ENCODE results near the gene SHH.
A peak's percentile ranks its signal among the peaks of the same experiment; 100 is the strongest.

SHH gene

DNA sequence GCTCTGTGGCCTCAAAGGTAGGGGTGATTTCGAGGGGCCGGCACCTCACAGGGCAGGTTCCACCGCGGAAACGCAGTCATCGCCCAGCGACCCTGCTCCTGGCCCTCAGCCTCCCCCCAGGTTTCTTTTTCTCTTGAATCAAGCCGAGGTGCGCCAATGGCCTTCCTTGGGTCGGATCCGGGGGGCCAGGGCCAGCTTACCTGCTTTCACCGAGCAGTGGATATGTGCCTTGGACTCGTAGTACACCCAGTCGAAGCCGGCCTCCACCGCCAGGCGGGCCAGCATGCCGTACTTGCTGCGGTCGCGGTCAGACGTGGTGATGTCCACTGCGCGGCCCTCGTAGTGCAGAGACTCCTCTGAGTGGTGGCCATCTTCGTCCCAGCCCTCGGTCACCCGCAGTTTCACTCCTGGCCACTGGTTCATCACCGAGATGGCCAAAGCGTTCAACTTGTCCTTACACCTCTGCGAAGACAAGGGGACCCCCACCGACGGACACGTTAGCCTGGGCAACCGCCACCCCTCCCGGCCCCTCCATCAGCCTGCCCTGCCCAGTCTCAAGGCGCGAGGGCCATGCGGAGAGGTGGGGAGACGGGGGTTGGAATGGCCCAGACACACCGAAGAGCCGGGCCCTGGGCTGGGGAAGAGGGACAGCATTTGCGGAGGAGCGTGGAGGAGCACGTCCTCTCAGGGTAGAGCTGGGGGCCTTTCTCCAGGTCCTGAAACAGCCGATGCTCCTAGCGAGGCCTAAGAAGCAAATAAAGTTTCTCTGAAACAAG lies 6.0 kb downstream of the SHH start:
- DNase-seq (ENCODE audit: low read depth), result no peak

DNA sequence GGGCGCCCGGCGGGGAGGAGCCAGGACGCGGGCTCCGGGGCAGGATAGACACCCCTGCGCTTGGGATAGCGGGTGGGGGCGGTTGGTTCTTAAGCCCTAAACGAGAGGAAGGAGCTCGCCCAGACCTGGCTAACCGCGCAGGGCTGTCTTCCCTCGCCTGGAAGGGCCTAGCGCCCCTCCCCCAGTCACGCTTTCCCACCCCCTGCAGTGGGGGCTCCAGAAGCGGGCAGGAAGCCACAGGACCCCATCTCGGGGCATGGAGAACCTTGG lies 6.5 kb downstream of the SHH start:
- no peak for DNase-seq (ENCODE audit: low read depth)

DNA sequence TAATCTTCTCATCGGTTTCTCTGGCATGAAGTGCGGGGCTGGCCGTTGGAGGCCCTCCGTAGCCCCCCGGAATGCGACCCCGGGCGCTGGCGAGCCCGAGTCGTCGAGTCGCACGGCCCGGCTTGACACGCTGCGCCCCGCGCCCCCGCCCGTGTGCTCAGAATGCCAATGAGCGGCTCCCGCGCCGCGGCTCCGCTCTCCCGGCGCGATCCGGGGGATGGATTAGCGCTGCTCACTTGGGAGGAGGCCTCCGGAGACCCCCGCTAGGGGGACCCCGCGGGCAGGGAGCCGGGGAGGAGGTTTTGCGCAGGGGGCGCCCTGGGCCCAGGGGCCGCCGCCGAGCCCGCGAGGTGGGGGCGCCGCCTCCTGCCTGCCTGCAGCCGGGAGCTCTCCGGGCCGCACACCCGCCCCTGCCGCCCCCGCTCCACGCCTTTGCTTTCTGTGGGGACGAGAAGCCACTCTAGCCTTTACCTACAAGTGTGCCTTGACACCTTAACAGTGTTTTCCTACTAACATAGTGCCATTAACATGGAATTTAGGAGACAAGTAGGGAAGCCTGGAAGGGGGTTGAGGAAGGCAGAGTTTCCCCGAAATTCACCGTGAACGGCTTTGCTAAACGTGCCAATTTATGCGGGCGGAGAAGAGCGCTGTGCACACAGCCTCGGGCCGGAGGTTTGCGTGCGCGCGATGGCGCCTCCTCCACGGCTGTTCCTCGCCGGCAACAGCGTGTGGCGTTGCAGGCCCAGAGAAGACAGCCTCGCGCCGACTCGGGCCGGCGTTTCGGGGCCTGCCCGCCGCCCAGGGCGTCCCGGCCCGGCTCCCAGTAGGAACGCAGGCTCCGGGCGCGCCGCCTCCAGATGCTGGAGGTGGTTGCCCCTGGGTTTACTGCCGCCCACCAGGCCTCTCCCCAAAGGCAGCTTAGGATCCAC lies 7.1 kb downstream of the SHH start:
- peak; percentile 37 for DNase-seq (ENCODE audit: low read depth)

DNA sequence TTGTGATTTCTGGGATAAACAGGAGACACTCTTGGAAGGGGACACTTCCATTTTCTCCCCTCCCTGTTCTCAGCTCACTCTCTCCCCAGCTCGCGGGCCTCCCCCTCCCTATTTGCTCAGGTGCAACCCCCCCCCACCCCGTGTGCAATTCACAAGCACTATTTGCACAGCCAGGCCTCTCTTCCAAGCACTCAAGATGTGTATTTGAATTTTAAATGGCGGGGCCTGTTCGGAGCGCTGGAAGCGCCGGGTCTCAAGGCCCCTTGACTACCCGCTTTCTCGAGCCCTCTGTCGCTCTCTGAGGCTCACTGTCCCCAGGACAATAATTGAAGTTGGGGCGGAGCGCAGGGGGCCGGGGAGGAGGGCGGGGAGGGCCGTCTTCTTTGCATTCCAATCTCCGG lies 7.8 kb downstream of the SHH start:
- DNase-seq (ENCODE audit: low read depth), result no peak

DNA sequence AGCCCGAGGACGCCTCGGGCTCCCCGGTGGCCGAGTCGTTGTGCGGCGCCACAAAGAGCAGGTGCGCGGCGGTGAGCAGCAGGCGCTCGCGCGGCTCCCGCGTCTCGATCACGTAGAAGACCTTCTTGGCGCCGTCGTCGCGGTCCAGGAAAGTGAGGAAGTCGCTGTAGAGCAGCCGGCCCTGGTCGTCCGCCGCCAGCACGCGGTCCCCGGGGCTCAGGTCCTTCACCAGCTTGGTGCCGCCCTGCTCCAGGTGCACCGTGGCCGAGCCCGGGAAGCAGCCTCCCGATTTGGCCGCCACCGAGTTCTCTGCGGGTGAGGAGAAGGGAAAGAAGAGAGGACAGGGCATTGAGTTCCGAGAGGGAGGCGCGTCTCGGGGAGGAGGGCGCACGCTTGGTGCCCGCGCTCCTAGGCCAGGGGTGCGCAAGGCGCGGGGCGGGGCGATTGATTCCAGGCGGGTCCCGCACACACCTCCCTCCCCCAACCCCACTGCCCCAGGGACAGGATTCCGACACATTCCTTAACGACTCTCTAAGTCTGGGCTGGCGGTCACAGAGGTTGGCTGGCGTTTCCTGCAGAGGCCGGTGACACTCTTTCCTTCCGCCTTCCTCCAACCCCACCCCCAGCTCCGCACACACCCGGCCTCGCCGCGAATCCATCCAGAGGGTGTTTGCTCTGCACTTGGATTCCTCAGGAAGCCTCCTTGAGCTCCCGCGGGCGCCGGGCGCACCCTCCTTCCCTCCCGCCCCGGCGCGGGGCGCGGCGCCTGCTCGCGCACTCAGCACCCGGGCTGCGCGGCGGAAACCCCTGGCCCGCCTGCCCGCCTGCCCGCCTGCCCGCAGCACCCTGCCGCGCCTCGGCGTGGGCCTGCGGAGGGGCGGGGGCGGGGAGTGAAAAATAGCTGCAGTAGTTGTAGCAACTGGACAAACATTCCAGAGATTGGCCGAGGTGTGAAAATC lies 8.6 kb downstream of the SHH start:
- DNase-seq (ENCODE audit: low read depth), result no peak

DNA sequence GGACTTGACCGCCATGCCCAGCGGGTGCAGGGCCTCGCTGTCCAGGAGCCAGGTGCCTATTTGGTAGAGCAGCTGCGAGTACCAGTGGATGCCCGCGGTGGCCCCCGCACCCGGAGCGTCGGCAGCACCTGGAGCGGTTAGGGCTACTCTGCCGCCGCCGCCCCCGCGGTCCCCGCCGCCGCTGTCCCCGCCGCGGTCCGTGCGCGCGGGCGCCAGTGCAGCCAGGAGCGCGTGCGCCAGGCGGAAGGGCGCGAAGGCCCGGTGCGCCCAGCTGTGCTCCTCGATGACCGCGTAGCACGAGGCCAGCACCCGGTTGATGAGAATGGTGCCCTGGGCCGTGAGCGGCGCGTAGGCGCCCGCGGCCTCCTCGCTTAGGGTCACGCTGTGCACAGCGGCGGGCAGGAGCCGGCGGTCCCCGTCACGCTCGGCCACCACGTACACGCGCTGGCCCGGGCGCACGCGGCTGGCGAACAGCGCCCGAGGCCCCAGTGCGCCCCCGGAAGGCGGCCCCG lies 9.3 kb downstream of the SHH start:
- no peak for DNase-seq (ENCODE audit: low read depth)

DNA sequence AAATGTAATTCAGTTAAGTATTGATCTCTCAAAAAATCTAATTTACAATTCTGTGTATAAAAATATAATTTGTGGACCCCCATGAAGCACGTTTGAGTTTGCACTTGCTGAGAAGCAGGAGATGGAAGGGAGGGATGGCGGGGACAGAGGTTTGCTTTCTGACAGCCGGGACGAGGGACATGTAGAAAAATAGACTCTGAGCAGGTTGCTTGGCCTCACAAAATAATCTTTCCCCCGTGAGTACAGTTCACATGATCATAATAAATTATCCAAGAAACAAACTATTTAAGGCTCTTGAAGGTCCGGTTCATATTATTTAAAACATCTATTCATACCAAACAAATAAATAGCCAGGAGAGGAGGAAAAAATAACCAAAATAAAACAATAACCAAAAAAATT lies 10.0 kb downstream of the SHH start:
- no peak for DNase-seq (ENCODE audit: low read depth)

DNA sequence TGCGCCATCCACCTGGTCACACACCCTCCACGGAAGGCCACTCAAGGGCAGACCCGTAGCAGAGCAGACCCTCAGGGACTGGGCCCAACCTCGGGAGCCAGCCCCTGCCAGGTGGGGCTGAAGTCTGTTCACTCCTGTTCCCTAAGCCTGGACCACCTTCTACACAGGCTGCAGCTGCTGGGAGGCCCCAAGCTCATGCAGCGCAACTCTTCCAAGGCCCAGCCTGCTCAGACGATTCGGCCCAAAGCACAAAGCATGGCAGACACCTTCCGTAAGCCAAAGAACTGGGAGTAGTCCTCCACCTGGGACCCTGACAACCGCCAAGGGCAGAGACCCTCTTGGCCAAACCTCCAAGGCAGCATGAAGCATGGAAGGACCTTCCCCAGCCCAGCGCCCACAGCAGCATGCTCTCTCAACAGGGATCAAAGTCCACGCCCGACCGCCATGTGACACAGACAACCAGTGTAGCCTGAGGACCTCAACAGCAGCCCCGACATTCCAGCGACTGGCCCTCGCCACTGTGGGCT lies 11.5 kb downstream of the SHH start:
- DNase-seq (ENCODE audit: low read depth), result no peak

DNA sequence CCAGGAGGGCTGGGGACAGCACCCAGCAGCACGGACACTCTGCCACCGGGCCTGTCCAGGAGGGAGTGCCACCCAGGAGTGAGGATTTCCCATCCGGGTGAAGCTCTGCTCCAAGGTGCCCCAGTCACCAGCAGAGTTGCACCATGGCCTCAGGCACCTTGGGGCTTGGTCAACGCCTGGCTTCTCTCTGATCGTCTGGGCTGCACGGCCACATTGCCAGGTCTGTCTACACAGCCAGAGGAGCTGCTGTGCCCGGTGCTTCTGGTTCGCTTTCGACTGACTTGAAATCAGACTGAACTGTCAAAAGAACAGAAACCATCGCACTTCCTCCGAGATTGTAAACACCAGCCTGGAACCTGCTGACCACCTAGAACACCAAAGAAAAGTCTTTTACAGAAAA lies 12.0 kb downstream of the SHH start:
- no peak for DNase-seq (ENCODE audit: low read depth)

DNA sequence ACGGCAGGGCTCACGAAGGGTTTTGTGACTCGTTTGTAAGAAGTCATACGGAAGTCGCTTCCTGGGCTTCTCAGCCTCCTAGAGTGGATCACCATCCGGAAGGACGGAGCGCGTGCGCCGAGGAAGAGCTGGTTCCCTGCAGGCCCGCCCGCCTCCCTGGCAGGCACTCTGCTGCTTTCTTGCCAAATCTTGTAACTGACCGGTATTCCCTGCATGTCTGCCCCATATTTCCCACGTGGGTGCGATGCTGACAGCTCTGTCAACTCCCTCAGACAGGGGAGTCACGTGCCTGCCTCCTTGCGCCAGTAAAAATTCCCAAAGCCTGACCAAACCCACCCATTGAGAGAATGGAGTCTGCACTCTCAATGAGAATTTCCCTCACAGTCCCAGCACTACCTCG lies 12.7 kb downstream of the SHH start:
- DNase-seq (ENCODE audit: low read depth), result no peak

DNA sequence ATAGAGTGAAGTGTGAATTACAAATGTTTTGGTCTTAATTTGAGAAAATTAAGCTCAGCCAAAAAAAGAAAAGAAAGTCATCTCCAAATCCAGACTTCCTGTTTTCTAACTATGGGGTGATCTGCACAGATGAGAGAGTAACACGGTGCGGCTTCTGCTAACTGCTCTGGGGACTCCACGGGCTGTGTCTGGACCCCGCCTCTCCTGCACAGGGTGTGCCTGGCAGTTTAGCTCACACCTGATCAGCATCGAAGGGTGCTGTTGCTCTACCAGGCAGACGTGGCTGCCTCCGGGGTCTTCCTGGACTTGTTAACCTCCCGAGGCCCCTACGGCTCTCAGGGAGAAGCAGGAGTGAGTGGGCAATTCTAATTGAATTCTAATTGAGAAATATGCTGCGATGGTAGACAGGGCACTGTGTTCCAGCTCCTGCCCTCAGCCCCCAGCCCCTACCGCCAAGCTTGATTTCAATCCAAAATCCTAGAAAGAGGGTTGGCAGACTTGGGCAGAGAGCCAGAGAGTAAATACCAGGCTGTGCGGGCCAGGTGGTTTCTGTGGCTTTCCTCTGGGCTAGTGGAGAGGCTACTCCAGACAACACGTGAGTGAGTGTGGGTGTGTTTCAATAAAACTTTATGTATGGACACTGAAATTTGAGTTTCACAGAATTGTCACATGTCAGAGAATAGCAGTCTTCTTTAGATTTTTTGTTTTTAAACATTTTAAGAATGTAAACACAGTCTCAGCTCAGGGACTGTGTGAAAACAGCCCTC lies 13.4 kb downstream of the SHH start:
- DNase-seq (ENCODE audit: low read depth), result no peak

DNA sequence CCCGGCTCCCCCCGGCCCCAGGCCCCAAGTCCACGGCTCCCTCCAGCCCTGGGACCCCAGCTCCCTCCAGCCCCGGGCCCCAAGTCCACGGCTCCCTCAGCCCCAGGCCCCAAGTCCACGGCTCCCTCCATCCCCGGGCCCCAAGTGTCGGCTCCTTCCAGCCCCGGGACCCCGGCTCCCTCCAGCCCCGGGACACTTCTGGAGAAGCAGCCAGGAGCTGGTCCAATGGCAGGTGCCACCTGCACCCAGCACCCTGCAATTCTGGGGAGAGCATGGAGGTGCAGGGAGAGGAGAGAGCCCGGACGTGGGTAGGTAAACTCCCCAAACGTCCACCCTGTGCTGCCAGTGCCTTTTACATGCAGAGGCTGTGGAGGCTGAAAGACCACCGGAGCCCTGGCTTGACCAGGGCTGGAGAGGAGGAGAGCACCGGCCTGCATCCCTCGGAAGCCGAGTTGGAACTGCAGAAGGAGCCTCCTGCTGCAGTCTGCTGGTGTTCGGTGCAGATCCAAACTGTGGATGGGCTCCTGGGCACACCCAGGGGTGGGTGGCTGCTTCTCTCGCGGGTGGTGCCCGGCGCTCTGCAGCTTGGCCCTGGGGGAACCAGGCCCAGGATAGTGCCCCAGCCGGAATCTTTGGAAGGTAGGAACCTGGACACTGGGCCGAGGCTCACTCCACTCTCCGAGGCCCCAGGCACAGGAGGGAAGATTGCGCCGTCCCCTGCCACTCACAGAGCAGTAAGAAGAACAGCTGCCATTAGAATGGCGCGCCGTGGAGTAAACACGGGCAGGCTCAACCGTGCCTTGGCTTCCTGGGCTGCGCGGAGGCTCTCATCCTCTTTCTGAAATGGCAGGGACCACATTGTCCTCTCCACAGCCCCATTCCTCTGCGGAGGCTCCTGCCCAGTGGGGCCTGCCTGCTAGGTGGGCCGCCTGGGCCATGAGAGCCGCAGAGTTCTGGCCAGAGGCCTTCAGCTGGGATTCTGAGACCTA lies 14.7 kb downstream of the SHH start:
- DNase-seq (ENCODE audit: low read depth), result no peak

DNA sequence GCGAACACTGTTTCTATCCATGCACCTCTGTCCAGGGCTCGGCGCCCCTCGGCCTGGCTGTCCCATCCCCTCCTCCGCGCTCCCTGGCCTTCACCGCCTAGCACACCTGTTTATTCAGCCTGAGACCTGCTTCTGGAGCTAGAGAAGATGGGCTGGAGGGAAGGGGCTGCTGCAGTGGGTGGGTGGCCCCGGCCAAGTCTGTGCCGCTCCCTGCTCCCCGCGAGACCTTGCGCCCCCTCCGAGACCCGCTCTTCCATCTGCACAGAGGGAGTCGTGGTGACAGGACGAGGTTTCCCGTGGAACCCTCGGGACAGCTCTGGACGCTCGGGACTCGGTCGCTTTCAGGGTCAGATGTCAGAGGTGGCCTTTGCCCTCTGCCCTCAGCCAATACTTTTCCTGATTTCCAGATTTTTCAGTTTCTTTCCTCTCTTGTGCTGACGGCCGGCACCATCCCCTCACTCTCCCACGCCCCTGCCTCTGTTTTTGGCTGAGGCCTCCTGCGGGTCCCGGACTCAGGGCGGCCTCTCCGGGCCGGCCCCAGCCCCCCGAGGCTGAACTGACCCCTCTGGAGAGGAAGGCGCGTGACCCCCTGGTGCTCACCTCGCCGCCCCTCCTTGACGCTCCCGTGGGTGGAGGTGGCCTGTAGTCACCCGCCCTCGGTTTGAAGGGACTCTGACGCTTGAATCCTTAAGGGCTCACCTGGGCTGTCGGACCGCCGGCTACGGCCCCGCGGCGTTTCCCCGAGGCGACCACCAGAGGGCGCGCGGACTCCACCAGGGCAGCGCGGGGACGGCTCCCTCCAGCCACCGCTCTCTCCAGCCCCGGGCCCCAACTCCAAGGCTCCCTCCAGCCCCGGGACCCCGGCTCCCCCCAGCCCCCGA lies 15.6 kb downstream of the SHH start:
- DNase-seq (ENCODE audit: low read depth), result peak; percentile 36

DNA sequence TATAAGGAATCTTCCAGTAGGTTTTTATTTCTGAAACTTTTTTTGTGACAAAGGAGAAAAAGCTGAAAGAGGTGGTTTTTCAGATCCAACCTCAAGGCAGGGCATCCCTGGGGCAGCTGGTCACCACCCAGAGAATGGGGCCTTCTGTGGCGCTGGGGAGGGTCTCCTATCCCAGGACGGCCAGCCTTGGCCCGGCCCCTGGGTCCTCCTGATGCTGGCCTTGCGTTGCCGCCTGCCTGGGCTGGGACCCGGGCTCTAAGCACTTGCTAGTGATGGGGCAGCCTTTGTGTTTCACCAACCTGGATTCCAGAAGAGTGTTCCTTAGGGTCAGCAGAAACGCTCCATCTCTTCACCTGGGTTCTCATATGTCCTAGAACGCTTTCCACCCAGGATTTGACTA lies 16.3 kb downstream of the SHH start:
- DNase-seq (ENCODE audit: low read depth), result no peak

DNA sequence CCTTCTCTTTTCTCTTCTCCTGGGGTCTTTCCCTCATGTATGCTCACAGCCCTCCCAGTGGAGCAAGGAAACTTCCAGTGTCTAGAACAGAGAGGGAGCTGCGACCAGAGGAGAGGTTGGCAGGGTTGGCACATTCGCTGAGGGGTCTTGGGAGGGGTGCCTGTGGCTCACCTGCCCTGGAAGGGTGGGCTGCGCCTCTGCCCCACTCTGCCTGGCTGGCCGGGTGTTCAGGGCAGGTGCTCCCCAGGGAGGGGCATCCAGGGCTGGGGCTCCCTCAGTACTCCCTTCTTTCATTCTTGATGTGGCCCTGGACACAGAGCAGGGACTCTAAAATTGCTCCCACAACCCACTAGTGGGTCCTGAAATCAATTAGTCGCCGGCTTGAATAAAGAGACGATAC lies 16.9 kb downstream of the SHH start:
- DNase-seq (ENCODE audit: low read depth), result no peak

DNA sequence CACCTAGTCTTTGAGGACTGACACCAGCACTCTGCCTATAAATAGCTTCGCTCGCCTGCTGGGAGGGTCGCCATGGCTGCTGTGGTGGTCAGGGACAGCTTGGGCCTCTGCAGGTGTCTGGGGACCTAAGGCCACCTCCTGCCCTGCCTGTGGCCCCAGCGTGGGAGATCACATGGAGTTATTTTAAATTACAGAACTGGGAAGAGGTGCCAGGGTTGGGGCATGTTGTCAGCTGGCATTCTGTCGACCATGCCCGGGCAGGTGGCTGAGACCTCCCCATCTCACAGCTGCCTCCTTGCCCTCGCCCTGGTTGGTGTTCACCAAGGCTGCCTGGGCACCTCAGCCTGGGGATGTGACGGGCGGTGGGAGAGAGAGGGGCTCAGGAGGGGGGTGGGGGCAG lies 18.1 kb downstream of the SHH start:
- DNase-seq (ENCODE audit: low read depth), result no peak

DNA sequence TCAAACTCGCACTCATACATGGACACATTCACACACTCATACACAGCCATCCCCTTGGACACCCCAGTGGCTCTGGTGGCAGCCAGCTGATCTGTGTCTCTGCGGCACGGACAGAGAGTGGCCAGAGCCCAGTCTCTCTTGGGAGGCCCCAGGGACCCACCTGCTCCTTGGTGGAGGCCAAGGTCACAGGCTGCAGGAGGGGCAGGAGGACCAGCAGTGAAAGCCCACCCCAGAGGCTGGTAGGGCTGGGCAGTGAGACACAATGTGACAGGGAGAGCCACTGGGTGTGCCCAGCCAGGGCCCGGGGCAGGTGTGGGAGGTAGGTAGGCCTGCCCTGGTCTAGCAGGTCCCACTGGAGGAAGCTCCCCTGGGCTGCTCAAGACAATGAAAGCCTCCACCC lies 18.5 kb downstream of the SHH start:
- DNase-seq (ENCODE audit: low read depth), result no peak

DNA sequence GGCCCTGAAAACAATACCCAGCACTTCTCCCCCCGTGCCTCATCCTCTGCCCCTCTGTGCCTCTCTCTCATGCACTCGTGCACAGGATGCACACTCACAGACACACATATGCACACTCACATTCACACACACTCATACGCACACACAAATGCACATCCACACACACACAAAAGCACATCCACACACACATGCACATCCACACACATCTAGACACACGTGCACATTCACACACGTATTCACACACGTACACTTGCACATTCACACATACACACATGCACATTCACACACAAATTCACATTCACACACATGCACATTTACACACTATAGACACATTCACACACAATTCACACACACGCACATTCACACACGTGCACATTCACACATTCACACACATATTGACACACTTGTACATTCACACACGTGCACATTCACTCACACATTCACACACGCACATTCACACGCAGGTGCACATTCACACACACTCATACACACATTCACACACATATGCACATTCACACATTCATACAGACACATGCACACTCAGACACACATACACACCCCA lies 19.2 kb downstream of the SHH start:
- DNase-seq (ENCODE audit: low read depth), result no peak
